Astrocyte of the cerebellum (primary cell): ENCODE measurements around the gene SLC12A8.

ENCODE experiments used
- DNase-seq: peaks from one replicate; pipeline ENCODE4 v3.0.0-alpha.2; 2011; ENCODE audit warnings: low read depth
- H3K4me3 ChIP-seq: 2 replicates; pipeline ENCODE4 v1.5.1; 2011; ENCODE audit warnings: mild to moderate bottlenecking, low read depth, low read length, moderate library complexity
- CTCF ChIP-seq: IDR thresholded peaks from 2 replicates; pipeline ENCODE4 v1.5.1; 2012; ENCODE audit warnings: low read length, low read depth, moderate library complexity, mild to moderate bottlenecking; ENCODE audit errors: missing control alignments
- in situ Hi-C: cut with HindIII; loops from 2 replicates; pipeline ENCODE4 v1.10.0; 2017; ENCODE audit warnings: low sequenced_read_pairs

SLC12A8 gene

DNA sequence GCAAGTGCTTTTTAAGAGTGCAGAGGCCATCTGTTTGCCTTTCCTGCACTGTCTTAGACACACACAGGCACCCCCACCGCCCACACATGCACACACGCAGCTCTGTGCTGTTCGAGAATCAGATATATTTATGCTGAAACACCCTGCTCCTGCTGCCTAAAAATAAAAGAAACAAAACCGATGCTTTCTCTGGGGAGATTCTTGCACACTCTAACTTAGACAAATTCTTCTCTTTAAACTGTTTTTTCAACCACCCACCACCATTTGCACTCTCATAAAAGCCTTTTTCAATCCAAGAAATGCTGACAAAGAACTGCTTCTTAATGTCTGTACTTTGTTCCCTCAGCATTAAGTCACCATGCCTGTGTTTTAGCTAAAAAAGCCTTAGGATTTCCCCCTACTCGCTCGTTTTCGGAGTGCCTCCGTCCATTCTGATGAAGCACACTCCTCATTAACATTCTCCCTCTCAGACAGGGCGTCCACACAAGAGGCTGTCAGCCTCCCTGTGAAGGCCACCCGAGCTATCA, 26.2 kb downstream of the SLC12A8 start:
- no peak overlapping the region for H3K4me3 ChIP-seq
- no peak for DNase-seq
- in situ Hi-C loops, result no loop called here
- TF ChIP-seq CTCF, result no peak

DNA sequence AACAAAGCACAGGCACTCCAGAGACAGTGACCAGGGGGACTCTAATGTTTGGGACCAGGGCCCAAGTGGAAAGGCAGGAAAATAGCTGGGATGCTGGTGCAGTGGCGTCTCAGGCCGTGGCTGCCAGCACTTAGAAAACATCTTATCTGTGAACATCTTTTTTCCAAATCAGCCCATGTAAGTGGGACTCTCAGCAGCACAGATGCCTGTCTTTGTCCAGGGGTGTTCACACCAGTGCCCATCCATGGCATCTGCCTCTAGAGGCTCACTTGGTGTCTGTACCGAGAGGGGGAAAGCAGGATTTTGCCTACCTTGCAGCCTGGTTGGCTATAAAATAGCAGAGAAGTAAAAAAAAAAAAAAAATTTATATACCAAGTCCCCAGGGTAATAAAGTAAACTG, 26.7 kb downstream of the SLC12A8 start:
- in situ Hi-C loops, result no loop called here
- H3K4me3 ChIP-seq, result no peak overlapping the region
- no peak for DNase-seq
- TF ChIP-seq CTCF, result no peak

GRCh38 chr3:125179884-125180240, 32.7 kb downstream of the SLC12A8 start:
- no peak for TF ChIP-seq CTCF
- in situ Hi-C loops, result no loop called here
- no peak overlapping the region for H3K4me3 ChIP-seq
- no peak for DNase-seq

- no peak for TF ChIP-seq CTCF
- no peak overlapping the region for H3K4me3 ChIP-seq
- in situ Hi-C loops, result no loop called here
- DNase-seq, result no peak
These were observed 33.2 kb downstream of the SLC12A8 start for GRCh38 chr3:125179143-125179883.

GRCh38 chr3:125177746-125178145, 34.8 kb downstream of the SLC12A8 start:
- H3K4me3 ChIP-seq, result no peak overlapping the region
- no peak for TF ChIP-seq CTCF
- in situ Hi-C loops, result no loop called here
- DNase-seq, result no peak

- in situ Hi-C loops, result no loop called here
- no peak for TF ChIP-seq CTCF
- DNase-seq, result no peak
- no peak overlapping the region for H3K4me3 ChIP-seq
These were observed 37.1 kb downstream of the SLC12A8 start for GRCh38 chr3:125175295-125176078.
